T-helper 1 cell treated with Interleukin-12 subunit alpha and Interleukin-12 subunit beta and Interleukin-4 antibody, amounts not matched to agents 30 ng/mL and 1 ng/mL, for 36 hours (primary cell): ENCODE results near the gene NCEH1. TPM values are rescaled to one million over a fixed set of nuclear protein-coding genes. Genes with fewer than 3 reads are reported as not detected.
"Not testable (repeated sequence)": the region's sequence is repeated elsewhere in the genome, so short reads cannot be mapped to it uniquely, and the experiment has no call there.

Source experiments
- intact Hi-C: fragments of 100-400 bp; cut with micrococcal nuclease; formaldehyde crosslinking; loops from one replicate; pipeline ENCODE4 v1.15.1; 2024
- total RNA-seq: library from RNA; stranded (reverse); gene quantifications from 2 replicates; pipeline ENCODE4 v1.2.3, GENCODE V29; 2022

The NCEH1 gene
- total RNA-seq, 1 donor from 2014 or later: 8.8 TPM

DNA sequence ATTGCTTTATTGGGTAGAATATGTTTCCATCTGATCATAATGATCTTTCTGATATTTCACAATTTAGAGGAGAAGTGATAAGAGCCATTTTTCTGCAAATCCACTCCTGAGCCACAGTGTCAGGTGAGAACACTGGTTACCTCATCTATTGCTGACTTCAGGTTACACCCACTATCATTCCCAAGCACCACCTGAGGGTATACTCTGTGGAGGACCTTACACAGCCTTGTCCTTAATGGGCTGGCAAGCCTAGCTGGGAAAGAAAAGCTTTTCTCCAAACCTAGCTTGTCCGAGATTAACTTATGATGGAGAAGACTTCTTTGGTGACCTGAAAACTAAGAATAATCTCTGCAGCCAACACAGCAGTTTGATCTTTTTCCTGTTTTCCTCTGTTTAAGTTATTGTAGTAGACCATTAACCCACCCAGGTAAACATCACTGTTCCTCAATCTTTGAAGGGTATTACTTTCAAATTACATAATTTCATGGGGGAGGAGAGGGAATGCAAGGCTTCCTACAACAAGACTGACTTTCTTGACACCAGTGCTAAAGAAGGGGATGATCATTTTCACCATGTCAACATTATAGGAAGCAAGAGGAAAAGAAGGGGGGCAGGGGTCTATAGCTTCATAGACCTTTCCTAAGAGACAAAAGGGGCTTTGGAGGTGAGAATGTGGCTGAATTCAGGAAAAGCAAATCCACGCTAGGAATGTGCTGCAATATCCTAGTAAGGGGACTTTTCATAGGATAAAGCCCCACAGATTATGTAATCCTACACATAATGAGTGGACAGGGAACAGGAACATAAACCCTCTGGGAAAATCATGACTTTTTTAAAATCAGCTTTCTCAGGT is 1.7 kb downstream of the NCEH1 start:
- intact Hi-C loops: no loop called here

DNA sequence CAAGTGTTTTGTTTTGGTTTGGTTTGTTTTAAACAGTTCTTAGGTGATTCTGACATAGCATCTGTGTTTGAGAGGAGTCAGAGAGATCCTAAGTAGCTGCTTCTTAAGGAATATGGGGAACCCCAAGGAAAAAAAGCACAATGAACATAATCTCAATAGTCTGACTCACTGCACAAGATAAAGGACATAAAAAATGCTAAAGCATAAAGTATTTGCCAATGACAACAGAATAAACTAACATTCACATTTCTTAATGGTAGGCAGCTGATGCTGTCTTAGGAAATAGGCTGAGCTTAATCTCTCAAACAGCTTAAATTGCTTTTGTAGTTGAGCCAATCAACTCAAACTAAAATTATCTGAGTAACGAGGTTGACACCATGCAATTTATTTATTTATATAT is 2.9 kb downstream of the NCEH1 start:
- intact Hi-C loops: no loop called here

DNA sequence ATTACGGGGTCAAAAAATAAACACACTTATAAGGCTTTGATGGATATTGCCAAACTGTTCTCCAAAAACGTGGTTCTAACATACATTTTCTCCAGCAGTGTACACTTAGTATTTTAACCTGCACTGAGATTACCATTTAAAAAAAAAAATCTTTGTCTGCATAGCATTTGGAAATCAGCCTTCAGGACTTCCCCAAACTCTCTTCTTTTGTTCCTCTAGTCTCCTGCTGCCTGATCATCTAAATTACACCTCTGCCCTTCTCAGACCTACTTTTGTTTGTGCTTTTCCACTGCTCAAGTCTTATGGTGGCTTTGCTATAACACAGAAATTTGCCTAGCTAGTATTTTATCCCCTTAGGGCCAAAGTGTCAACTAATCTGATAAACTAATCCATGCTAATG is 3.8 kb downstream of the NCEH1 start:
- intact Hi-C loops: no loop called here

- intact Hi-C loops: no loop called here
Measured at GRCh38 chr3:172705170-172705569, 5.7 kb downstream of the NCEH1 start.

- intact Hi-C loops: no loop called here
Measured at GRCh38 chr3:172704001-172704400, 6.9 kb downstream of the NCEH1 start.

DNA sequence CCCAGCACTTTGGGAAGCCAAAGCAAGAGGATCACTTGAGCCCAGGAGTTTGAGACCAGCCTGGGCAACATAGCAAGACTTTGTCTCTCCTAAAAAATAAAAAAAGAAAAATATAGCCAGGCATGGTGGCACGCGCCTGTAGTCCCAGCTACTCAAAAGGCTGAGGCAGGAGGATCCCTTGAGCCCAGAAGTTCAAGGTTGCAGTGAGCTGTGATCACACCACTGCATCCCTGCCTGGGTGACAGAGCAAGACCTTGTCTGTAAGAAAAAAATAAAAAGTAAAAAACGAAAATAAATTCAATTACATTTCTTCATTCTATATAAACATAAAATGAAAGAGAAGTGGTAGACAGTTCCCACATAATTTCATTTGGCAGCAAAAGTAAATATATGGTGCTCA is 8.1 kb downstream of the NCEH1 start:
- intact Hi-C loops: not testable (repeated sequence)

GRCh38 chr3:172702256-172702655 is 8.6 kb downstream of the NCEH1 start:
- intact Hi-C loops: no loop called here

- intact Hi-C loops: no loop called here
Measured at GRCh38 chr3:172701751-172702150, 9.1 kb downstream of the NCEH1 start.

DNA sequence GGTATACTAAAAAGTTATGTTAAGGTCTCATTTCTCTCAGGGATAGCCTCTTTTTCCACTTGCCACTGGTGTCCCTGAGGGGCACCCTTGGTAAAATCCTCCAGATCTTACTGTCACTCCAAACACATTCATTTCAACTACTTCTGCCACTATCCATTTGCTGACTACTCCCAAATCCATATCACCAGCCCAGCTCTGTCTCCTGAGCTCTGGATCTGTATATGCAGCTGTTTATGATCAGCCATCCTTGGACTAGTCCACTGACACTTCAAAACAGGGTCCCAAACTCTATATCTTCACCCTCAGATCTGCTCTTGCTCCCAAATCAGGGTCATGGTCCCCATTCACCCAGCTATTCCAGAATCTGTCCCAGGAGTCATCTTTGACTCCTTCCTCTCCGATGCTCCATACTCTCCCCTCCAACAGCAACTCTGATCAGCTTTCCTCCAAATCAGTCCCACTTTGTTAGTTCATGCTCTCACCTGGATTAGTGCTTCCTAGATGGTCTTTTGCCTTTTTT is 9.9 kb downstream of the NCEH1 start:
- intact Hi-C loops: no loop called here

DNA sequence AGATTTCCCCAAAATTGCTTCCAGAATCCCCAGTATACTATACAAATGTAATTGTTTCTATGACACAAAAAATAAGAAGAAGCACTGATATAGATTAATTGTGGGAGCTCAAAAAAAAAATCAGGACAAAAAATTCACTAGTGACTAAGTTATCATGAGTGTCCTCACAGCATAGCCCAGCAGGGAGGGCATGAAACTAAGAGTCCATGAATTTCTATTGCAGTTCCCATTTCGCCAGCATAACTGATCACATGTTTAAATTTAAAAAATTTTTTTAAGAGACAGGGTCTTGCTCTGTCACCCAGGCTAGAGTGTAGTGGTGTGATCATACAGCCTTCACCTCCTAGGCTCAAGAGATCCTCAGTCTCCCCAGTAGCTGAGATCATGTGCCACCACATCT is 10.6 kb downstream of the NCEH1 start:
- intact Hi-C loops: no loop called here

GRCh38 chr3:172699031-172699430 is 11.8 kb downstream of the NCEH1 start:
- intact Hi-C loops: no loop called here

GRCh38 chr3:172698631-172699030 is 12.2 kb downstream of the NCEH1 start:
- intact Hi-C loops: no loop called here

DNA sequence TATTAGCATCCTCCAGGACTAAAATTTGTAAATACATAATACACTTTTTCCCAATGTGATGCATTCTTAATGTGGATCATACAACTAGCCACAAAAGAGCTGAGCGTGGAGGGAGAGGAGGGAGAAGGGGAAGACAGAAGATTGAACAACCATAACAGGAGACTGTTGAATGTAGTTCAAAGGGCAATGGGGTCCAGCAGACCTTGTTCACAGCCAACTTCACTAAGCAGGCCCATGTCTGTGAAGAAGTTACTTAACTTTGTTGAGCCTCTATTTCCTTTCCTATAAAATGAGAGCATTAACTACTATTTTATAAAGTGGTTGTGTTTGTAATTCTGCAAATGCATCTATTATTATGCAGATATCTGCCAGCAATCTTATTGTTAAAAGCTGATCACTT is 13.3 kb downstream of the NCEH1 start:
- intact Hi-C loops: no loop called here

DNA sequence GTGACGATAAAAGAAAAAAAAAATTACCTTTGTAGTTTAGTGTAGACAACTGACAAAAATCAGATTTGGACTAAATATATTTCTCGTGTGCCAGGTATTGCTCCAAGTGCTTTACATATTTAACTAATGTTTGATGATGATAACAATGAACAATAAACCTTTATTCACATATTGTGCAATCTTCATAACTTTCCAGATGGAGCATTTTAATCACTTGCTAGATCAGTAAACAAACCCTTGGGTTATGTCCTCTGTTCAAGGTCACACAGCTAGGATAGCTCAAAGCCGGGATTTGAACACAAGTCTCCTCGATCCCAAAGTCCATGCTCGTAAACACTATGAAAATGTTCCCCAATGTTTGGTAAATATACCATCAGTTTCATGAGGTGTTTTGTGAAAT is 14.5 kb downstream of the NCEH1 start:
- intact Hi-C loops: no loop called here

GRCh38 chr3:172694573-172695246 is 16.2 kb downstream of the NCEH1 start:
- intact Hi-C loops: no loop called here

DNA sequence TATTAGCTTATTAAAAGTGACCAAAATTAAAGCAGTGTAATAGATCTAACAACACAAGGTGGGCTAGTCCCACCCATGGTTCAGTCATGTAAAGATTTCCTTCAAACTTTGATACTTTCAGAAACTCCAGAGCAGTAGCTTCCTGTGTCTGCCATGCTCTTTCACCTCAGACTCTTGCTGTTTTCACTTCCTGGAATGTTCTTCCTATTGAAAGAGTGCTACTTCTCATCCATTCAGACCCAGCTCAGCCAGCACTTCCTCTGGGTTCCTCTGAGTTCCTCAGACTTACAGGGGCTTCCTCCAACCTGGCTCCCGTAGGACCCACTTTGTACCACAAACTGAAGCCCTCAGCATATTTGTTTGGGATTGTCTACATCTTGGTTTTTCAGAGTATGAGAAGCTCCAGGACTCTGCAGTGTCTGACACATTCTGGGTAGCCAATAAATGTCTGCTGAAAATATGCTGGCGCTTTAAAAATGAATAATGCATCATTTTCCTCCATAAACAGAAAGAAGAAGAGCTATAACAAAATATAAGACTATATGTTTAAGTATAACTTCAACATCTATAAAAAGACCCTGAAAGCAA is 18.0 kb downstream of the NCEH1 start:
- intact Hi-C loops: loop anchor here (2.0 kb wide), 1 partner anchor 18 kb away; the partner anchor contains the start of gene NCEH1

DNA sequence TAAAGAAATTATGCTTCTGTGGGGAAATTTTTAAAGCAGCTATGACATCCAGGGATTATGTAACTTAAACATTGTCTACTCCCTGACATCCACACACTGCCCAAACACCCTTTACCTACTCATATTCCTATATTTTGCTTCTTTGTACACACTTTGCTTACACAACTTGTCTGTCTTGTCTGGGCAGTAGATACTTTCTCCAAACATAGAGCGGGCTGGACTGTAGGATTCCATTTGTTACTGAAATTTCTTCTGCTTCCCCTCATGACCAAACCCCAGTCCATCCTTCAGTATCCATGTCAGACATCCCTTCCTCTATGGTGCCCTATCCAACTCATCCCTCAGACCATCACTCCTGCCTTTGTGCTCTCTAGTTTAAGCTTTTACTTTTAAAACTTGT is 19.9 kb downstream of the NCEH1 start:
- intact Hi-C loops: no loop called here

DNA sequence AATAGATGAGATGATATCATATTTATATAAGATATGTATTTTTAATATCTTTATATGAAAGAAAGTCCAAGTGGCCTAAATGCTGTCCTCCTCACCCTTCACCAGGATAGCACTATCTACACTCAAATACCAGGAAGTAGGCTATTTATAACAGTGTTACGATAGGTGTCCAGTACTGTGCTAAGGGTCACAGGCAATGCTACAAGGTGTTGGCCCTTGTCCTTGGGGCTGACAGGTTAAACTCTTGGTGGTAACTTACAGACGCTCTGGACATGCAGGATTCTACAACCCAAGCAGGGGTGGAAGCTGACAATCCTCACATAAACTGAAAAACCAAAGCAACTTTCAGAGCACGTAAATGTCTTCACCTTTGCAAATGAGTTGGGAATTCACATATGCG is 22.3 kb downstream of the NCEH1 start:
- intact Hi-C loops: no loop called here

DNA sequence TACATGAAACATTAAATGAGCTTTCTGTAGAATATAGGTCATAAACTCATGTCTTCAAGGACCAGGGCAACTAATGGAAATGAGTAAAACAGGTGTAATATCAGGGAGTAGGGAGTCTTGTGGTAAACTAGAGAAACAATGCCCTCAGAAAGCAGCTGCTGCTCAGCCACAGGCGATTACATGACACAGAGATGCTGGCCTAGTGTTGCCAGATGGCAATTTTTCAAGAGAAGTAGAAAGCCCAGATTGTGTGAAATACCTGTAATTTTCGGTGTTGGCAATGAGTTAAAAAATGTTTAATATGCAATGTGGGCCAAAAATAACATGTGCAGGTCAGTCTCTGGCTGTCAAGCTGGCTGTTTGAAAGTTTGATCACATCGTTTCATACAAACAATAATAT is 23.4 kb downstream of the NCEH1 start:
- intact Hi-C loops: no loop called here

DNA sequence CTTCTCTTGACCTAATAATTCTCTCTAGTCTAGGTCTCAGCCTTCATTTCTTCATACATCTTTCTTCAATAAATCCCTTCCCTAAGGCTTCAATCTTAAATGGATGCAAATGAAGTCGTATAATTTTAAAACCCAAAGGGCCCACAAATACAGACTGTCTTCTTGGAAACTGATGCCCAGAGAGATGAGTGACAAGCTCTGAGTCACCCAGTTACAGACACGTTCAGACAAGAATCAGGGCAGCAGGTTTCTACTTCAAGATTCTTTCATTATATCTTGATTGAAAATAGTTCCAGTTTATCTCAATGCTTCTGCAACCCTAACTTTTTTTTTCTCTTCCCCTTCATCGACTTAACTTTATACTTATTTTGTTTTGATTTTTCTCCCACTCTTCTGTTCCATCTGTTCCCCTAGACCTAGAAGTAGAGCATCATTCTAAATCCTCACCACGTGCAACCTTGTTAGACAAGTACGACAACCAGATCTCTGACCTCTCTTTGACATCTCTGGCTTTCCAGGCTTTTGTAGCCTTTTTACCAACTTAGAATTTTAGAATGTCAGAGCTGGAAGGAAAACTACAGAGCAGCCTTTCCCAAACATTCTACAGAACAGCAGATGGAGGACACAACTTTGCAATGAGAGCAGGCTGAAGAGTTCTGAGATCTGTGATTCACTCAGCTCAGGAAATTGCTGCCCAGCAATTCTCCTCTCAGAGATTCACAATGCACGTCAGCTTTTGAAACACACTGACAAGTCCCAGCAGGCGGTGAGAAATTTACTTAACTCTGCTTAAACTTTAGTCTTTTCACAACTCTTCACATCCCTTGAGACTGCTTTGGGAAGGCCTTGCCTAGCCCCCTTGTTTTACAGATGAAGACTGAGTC is 25.3 kb downstream of the NCEH1 start:
- intact Hi-C loops: no loop called here

- intact Hi-C loops: no loop called here
Measured at GRCh38 chr3:172680684-172681083, 30.2 kb downstream of the NCEH1 start.
